Pancreas (tissue), 10 donors: ENCODE measurements around the gene INKA2. TPM values are rescaled to one million over a fixed set of nuclear protein-coding genes. Genes with fewer than 3 reads are reported as not detected.
A peak's percentile ranks its signal among the peaks of the same experiment; 100 is the strongest.

Source experiments
- ATAC-seq, 4 donors: fragments of 200-7000 bp; cut with Tn5 transposase; one replicate each; pipeline versions ENCODE4 v1.8.0 to v1.9.1; 2020; ENCODE audit warnings: mild to moderate bottlenecking in 4 of 4, moderate library complexity in 4 of 4
- DNase-seq, 6 donors: peaks; one replicate each; pipeline ENCODE4 v3.0.0-alpha.2; 2020
- FAIRE-seq: peaks from 2 replicates; lab custom pipeline; 2012; peaks lifted over from hg19 to GRCh38; lab: Jason Lieb, UNC
- H3K27ac ChIP-seq, 4 donors: fragments of 200-600 bp; sonication (generic); 1 replicate in 3 of 4; 2 replicates in 1 of 4; pipeline versions ENCODE4 v1.5.0 to v1.8.0; 2020
- H3K27me3 ChIP-seq, 4 donors: fragments of 200-600 bp; one replicate each; pipeline ENCODE4 v1.8.0; 2021
- H3K36me3 ChIP-seq, 3 donors: fragments of 200-600 bp; sonication (generic) in 1 of 3; one replicate each; pipeline versions ENCODE4 v1.5.0 to v1.8.0; 2020 to 2021
- H3K4me1 ChIP-seq, 3 donors: fragments of 200-600 bp; one replicate each; pipeline ENCODE4 v1.8.0; 2021
- H3K4me3 ChIP-seq, 4 donors: fragments of 200-600 bp; sonication (generic) in 2 of 4; one replicate each; pipeline versions ENCODE4 v1.5.0 to v1.8.0; 2020 to 2021
- H3K9me3 ChIP-seq, 4 donors: fragments of 200-600 bp; one replicate each; pipeline ENCODE4 v1.8.0; 2021
- CTCF ChIP-seq, 4 donors: fragments of 200-600 bp; sonication (generic) in 3 of 4; IDR thresholded peaks; one replicate each; pipeline versions ENCODE4 v1.5.0 to v1.8.0; 2021; ENCODE audit warnings: antibody characterized with exemption in 4 of 4
- WGBS, 2 donors: extraction: QIAGEN DNeasy Blood & Tissue Kit; methylation state at CpG; one replicate each; pipeline ENCODE4 v1.1.7; 2013; 5-methylcytosine and 5-hydroxymethylcytosine counted together
- intact Hi-C, 3 donors: fragments of 100-400 bp; cut with DNase I; formaldehyde crosslinking; loops; one replicate each; pipeline versions ENCODE4 v1.11.1 to v1.14.2; 2022
- polyA plus RNA-seq, 2 donors: library from polyadenylated mRNA; stranded (reverse); fragments of 200-250 nt; gene quantifications; one replicate each; pipeline ENCODE4 v1.2.3, GENCODE V29; 2013
- total RNA-seq, 6 donors: library from RNA; stranded (reverse); fragmentation: NEBNext Ultra II Directional in 4 of 6; extraction: Animal tissue kit (Norgen Biotek cat#: 25700) in 4 of 6; gene quantifications; one replicate each; pipeline versions ENCODE4 v1.2.1 to v1.2.4, GENCODE V29; 2021 to 2023
- donor health status: healthy with polysubstance abuse.
- donor health status: DM: no; HTN: no; CAD: no; lungs with moderate emphysema.
- donor health status: DM: no; HTN: no; CAD: no.
- donor health status: control.
- donor health status: control.
- donor health status: Bipolar disorder and iron deficiency.
- donor health status: DM: yes; HTN: yes; CAD: no.
- donor health status: DM: no; HTN: no; CAD: no.
- donor health status: DM: no; HTN: no; CAD: no.
- donor health status: DM: yes; HTN: yes; CAD: no.

The INKA2 gene
- total and polyA plus RNA-seq, 8 donors = 0.28 to 2.1 (median 1.1) TPM

- no peak for FAIRE-seq
- 85 to 90% methylated on average over 18 of the region's 18 CpGs for WGBS, 2 donors
- Histone ChIP-seq H3K27ac (no peak overlapping the region), H3K36me3 (no peaks in the 10 kb centered on the region), H3K27me3 (no peaks in the 10 kb centered on the region), H3K4me1 (no peaks in the 10 kb centered on the region), H3K4me3 (no peak overlapping the region), H3K9me3 (no peaks in the 10 kb centered on the region)
- no peak for TF ChIP-seq CTCF (IDR thresholded peaks at IDR 0.05)
- DNase-seq = no peak
- ATAC-seq = no peak
- intact Hi-C loops = no loop called here
Measured at GRCh38 chr1:111727056-111727455, 12.1 kb downstream of the INKA2 start.

GRCh38 chr1:111725192-111725591 lies 14.0 kb downstream of the INKA2 start:
- no peak overlapping the region for H3K4me3 ChIP-seq
- no peak for DNase-seq
- no peak for TF ChIP-seq CTCF (IDR thresholded peaks at IDR 0.05)
- peak in 3 of 4 donors; percentile 18 to 66 (median 43) for ATAC-seq
- no peaks in the 10 kb centered on the region for H3K9me3 ChIP-seq
- no peak overlapping the region for H3K27ac ChIP-seq
- no peaks in the 10 kb centered on the region for H3K4me1 ChIP-seq
- 31 to 38% methylated on average over 5 of the region's 5 CpGs for WGBS, 2 donors
- no peaks in the 10 kb centered on the region for H3K27me3 ChIP-seq
- FAIRE-seq = no peak
- no peaks in the 10 kb centered on the region for H3K36me3 ChIP-seq
- intact Hi-C loops = no loop called here

- Histone ChIP-seq H3K4me3 (no peak overlapping the region), H3K27ac (no peak overlapping the region), H3K4me1 (no peaks in the 10 kb centered on the region), H3K27me3 (no peaks in the 10 kb centered on the region), H3K36me3 (no peaks in the 10 kb centered on the region), H3K9me3 (no peaks in the 10 kb centered on the region)
- FAIRE-seq (no peak), ATAC-seq (no peak), DNase-seq (no peak)
- no peak for TF ChIP-seq CTCF (IDR thresholded peaks at IDR 0.05)
- 5 to 8% methylated on average over 1 of the region's 1 CpG for WGBS, 2 donors
- intact Hi-C loops = no loop called here
Measured at GRCh38 chr1:111723871-111724270, 15.3 kb downstream of the INKA2 start.

- Histone ChIP-seq H3K4me1 (no peaks in the 10 kb centered on the region), H3K9me3 (no peaks in the 10 kb centered on the region), H3K27me3 (no peaks in the 10 kb centered on the region), H3K27ac (no peak overlapping the region), H3K36me3 (no peaks in the 10 kb centered on the region), H3K4me3 (no peak overlapping the region)
- DNase-seq (no peak), ATAC-seq (no peak), FAIRE-seq (no peak)
- no peak for TF ChIP-seq CTCF (IDR thresholded peaks at IDR 0.05)
- WGBS, 2 donors = 62 to 68% methylated on average over 7 of the region's 7 CpGs
- intact Hi-C loops = no loop called here
Measured at GRCh38 chr1:111723091-111723806, 15.9 kb downstream of the INKA2 start.
